Measurements from ENCODE around the gene CEBPB.

CEBPB gene

GRCh38 chr20:50216543-50217206, 26.0 kb downstream of the CEBPB start:
- Histone ChIP-seq H3K9me3 (no peaks in the 10 kb centered on the region), H3K27me3 (no peaks in the 10 kb centered on the region), H3K36me3 (no peaks in the 10 kb centered on the region), H3K4me1 (no peaks in the 10 kb centered on the region), H3K4me3 (ENCODE audit: low read depth, low read length) (no peak overlapping the region)
- TF ChIP-seq CTCF (IDR thresholded peaks at IDR 0.05; ENCODE audit: low read depth, low read length), result no peak
- DNase-seq, result peak; percentile 39

GRCh38 chr20:50217207-50217949, 26.7 kb downstream of the CEBPB start:
- DNase-seq, result no peak
- no peaks in the 10 kb centered on the region for H3K4me1 ChIP-seq
- TF ChIP-seq CTCF (IDR thresholded peaks at IDR 0.05; ENCODE audit: low read depth, low read length), result no peak
- H3K4me3 ChIP-seq (ENCODE audit: low read depth, low read length), result no peak overlapping the region
- no peaks in the 10 kb centered on the region for H3K27me3 ChIP-seq
- H3K9me3 ChIP-seq, result no peaks in the 10 kb centered on the region
- H3K36me3 ChIP-seq, result no peaks in the 10 kb centered on the region

- no peak for DNase-seq
- Histone ChIP-seq H3K4me3 (ENCODE audit: low read depth, low read length) (no peak overlapping the region), H3K36me3 (no peaks in the 10 kb centered on the region), H3K27me3 (no peaks in the 10 kb centered on the region), H3K4me1 (no peaks in the 10 kb centered on the region), H3K9me3 (no peaks in the 10 kb centered on the region)
- no peak for TF ChIP-seq CTCF (IDR thresholded peaks at IDR 0.05; ENCODE audit: low read depth, low read length)
Observed at GRCh38 chr20:50218987-50219435, 28.4 kb downstream of the CEBPB start.

GRCh38 chr20:50219600-50219999, 29.0 kb downstream of the CEBPB start:
- Histone ChIP-seq H3K4me1 (no peaks in the 10 kb centered on the region), H3K27me3 (no peaks in the 10 kb centered on the region), H3K9me3 (no peaks in the 10 kb centered on the region), H3K36me3 (no peaks in the 10 kb centered on the region), H3K4me3 (ENCODE audit: low read depth, low read length) (no peak overlapping the region)
- DNase-seq, result no peak
- no peak for TF ChIP-seq CTCF (IDR thresholded peaks at IDR 0.05; ENCODE audit: low read depth, low read length)

- Histone ChIP-seq H3K36me3 (no peaks in the 10 kb centered on the region), H3K9me3 (no peaks in the 10 kb centered on the region), H3K4me1 (no peaks in the 10 kb centered on the region), H3K27me3 (no peaks in the 10 kb centered on the region), H3K4me3 (ENCODE audit: low read depth, low read length) (no peak overlapping the region)
- TF ChIP-seq CTCF (IDR thresholded peaks at IDR 0.05; ENCODE audit: low read depth, low read length), result no peak
- DNase-seq, result no peak
Observed at GRCh38 chr20:50220093-50220893, 29.7 kb downstream of the CEBPB start.

Measured in BE2C (cell line).